Natural killer cell (primary cell): Measurements from ENCODE around the gene TACC3. TPM values are rescaled to one million over a fixed set of nuclear protein-coding genes. Genes with fewer than 3 reads are reported as not detected.
A peak's percentile ranks its signal among the peaks of the same experiment; 100 is the strongest.

Source experiments
- ATAC-seq, 3 donors: fragments of 150-1000 bp in 2 of 3; fragments of 200-7000 bp in 1 of 3; cut with Tn5 transposase; 1 replicate in 1 of 3; 2 replicates in 2 of 3; pipeline ENCODE4 v1.10.0; 2021; ENCODE audit warnings: mild to moderate bottlenecking in 2 of 3, moderate library complexity in 2 of 3
- DNase-seq, 2 donors: peaks; one replicate each; pipeline versions ENCODE4 v3.0.0 to v3.0.0-alpha.2; 2013 to 2021; ENCODE audit warnings: mixed read lengths in 1 of 2
- H3K27ac ChIP-seq: one replicate; pipeline ENCODE4 v1.5.1; 2013; ENCODE audit warnings: mild to moderate bottlenecking, low read length
- H3K27me3 ChIP-seq: one replicate; pipeline ENCODE4 v1.6.1; 2013; ENCODE audit warnings: low read length; ENCODE audit not compliant: control insufficient read depth, insufficient read depth
- H3K36me3 ChIP-seq: one replicate; pipeline ENCODE4 v1.6.1; 2013; ENCODE audit warnings: low read length; ENCODE audit not compliant: control insufficient read depth, insufficient read depth
- H3K4me1 ChIP-seq: one replicate; pipeline ENCODE4 v1.6.1; 2013; ENCODE audit warnings: low read length; ENCODE audit not compliant: control insufficient read depth, insufficient read depth
- H3K4me3 ChIP-seq: one replicate; pipeline ENCODE4 v1.5.1; 2013; ENCODE audit warnings: low read length
- H3K9me3 ChIP-seq: one replicate; pipeline ENCODE4 v1.6.1; 2013; ENCODE audit warnings: low read length; ENCODE audit not compliant: control insufficient read depth, insufficient read depth
- H3K27ac Mint-ChIP-seq, 2 donors: one replicate each; pipeline ENCODE4 v1.8.0; 2022; ENCODE audit warnings: mild to moderate bottlenecking in 2 of 2, mixed read lengths in 2 of 2, moderate library complexity in 1 of 2
- H3K27me3 Mint-ChIP-seq, 2 donors: one replicate each; pipeline ENCODE4 v1.8.0; 2022; ENCODE audit warnings: low read depth in 2 of 2, mixed read lengths in 2 of 2
- H3K36me3 Mint-ChIP-seq: one replicate; pipeline ENCODE4 v1.8.0; 2022; ENCODE audit warnings: mixed read lengths
- H3K4me1 Mint-ChIP-seq, 2 donors: one replicate each; pipeline ENCODE4 v1.8.0; 2022; ENCODE audit warnings: mixed read lengths in 2 of 2
- H3K4me3 Mint-ChIP-seq: one replicate; pipeline ENCODE4 v1.8.0; 2022; ENCODE audit warnings: mild to moderate bottlenecking, moderate library complexity, mixed read lengths
- H3K9me3 Mint-ChIP-seq, 2 donors: one replicate each; pipeline ENCODE4 v1.8.0; 2022; ENCODE audit warnings: mixed read lengths in 2 of 2
- CTCF ChIP-seq: fragments of 200-600 bp; IDR thresholded peaks from one replicate; pipeline ENCODE4 v1.8.0; 2022; ENCODE audit warnings: antibody characterized with exemption
- WGBS: methylation state at CpG from one replicate; pipeline ENCODE4 v1.1.7; 2013; ENCODE audit warnings: missing lambda C conversion rate; ENCODE audit not compliant: insufficient coverage; 5-methylcytosine and 5-hydroxymethylcytosine counted together
- intact Hi-C: fragments of 100-400 bp; cut with micrococcal nuclease; formaldehyde crosslinking; loops from one replicate; pipeline ENCODE4 v1.14.2; 2022
- total RNA-seq, 4 donors: library from RNA; stranded (reverse); fragments of 120-200 nt in 1 of 4; gene quantifications; one replicate each; pipeline versions ENCODE4 v1.2.3 to v1.2.4, GENCODE V29; 2013 to 2022

Gene TACC3
- total RNA-seq, 3 donors from 2014 or later (not counting 1 experiment from before 2014, with no cell fraction given) = 23.4 to 43.7 (median 32.5) TPM

GRCh38 chr4:1766106-1767060 is 45.1 kb downstream of the TACC3 start:
- Histone ChIP-seq H3K4me3 (no peak overlapping the region), H3K4me1 (peaks cover 5% of the 10 kb centered on the region), H3K36me3 (no peaks in the 10 kb centered on the region), H3K27ac (no peak overlapping the region), H3K9me3 (no peaks in the 10 kb centered on the region), H3K27me3 (peaks cover 16% of the 10 kb centered on the region)
- Mint-ChIP-seq H3K9me3 (no peaks in the 10 kb centered on the region), H3K27me3 (peaks cover 7 to 25% of the 10 kb centered on the region in 2 donors), H3K27ac (no peak overlapping the region), H3K4me1 (peaks cover 0 to 9% of the 10 kb centered on the region in 2 donors), H3K4me3 (no peak overlapping the region), H3K36me3 (no peaks in the 10 kb centered on the region)
- WGBS = 76% methylated on average over 41 of the region's 41 CpGs
- TF ChIP-seq CTCF = no peak
- DNase-seq = no peak
- peak in 1 of 3 donors; percentile 20 for ATAC-seq
- intact Hi-C loops = no loop called here

GRCh38 chr4:1767061-1767769 is 45.9 kb downstream of the TACC3 start:
- no peaks in the 10 kb centered on the region for H3K36me3 ChIP-seq
- Mint-ChIP-seq H3K4me3 (no peak overlapping the region), H3K9me3 (no peaks in the 10 kb centered on the region), H3K36me3 (no peaks in the 10 kb centered on the region), H3K27me3 (peaks cover 7 to 25% of the 10 kb centered on the region in 2 donors), H3K27ac (no peak overlapping the region), H3K4me1 (peaks cover 0 to 9% of the 10 kb centered on the region in 2 donors)
- intact Hi-C loops = no loop called here
- WGBS = 4% methylated on average over 75 of the region's 84 CpGs
- peak in 1 of 3 donors; percentile 18 for ATAC-seq
- DNase-seq = peak in 1 of 2 donors; percentile 28
- peaks cover 16% of the 10 kb centered on the region for H3K27me3 ChIP-seq
- no peak overlapping the region for H3K4me3 ChIP-seq
- peaks cover 5% of the 10 kb centered on the region for H3K4me1 ChIP-seq
- no peaks in the 10 kb centered on the region for H3K9me3 ChIP-seq
- TF ChIP-seq CTCF = no peak
- H3K27ac ChIP-seq = no peak overlapping the region

GRCh38 chr4:1767770-1768366 is 46.5 kb downstream of the TACC3 start:
- H3K36me3 Mint-ChIP-seq = no peaks in the 10 kb centered on the region
- peak in 2 of 3 donors; percentile 24 to 36 for ATAC-seq
- intact Hi-C loops = no loop called here

More at GRCh38 chr4:1767770-1768366, 46.5 kb downstream of the TACC3 start:
- Mint-ChIP-seq H3K9me3 (no peaks in the 10 kb centered on the region), H3K27me3 (peaks cover 7 to 21% of the 10 kb centered on the region in 2 donors), H3K4me3 (peak overlapping the region; percentile 31), H3K4me1 (peaks cover 0 to 9% of the 10 kb centered on the region in 2 donors), H3K27ac (no peak overlapping the region)
- H3K27me3 ChIP-seq = peaks cover 16% of the 10 kb centered on the region
- no peaks in the 10 kb centered on the region for H3K36me3 ChIP-seq
- no peak for TF ChIP-seq CTCF
- no peaks in the 10 kb centered on the region for H3K9me3 ChIP-seq
- 34% methylated on average over 22 of the region's 32 CpGs for WGBS
- H3K27ac ChIP-seq = no peak overlapping the region
- H3K4me1 ChIP-seq = peaks cover 5% of the 10 kb centered on the region
- DNase-seq = peak in 1 of 2 donors; percentile 48
- no peak overlapping the region for H3K4me3 ChIP-seq
